Glutamatergic neuron (in vitro differentiated cells): ENCODE measurements around the gene XRCC2. TPM values are rescaled to one million over a fixed set of nuclear protein-coding genes. Genes with fewer than 3 reads are reported as not detected.
A peak's percentile ranks its signal among the peaks of the same experiment; 100 is the strongest.

Experiments used
- DNase-seq: peaks from one replicate; pipeline ENCODE4 v3.0.0; 2022
- H3K27ac Mint-ChIP-seq: one replicate; pipeline ENCODE4 v1.8.0; 2020; ENCODE audit warnings: mild to moderate bottlenecking, mixed read lengths, inconsistent platforms; ENCODE audit not compliant: unreplicated experiment
- H3K27me3 Mint-ChIP-seq: one replicate; pipeline ENCODE4 v1.8.0; 2020; ENCODE audit warnings: mild to moderate bottlenecking, moderate library complexity, mixed read lengths, inconsistent platforms; ENCODE audit not compliant: unreplicated experiment
- H3K36me3 Mint-ChIP-seq: one replicate; pipeline ENCODE4 v1.8.0; 2020; ENCODE audit warnings: mild to moderate bottlenecking, mixed read lengths, inconsistent platforms; ENCODE audit not compliant: unreplicated experiment
- H3K4me1 Mint-ChIP-seq: one replicate; pipeline ENCODE4 v1.8.0; 2020; ENCODE audit warnings: mild to moderate bottlenecking, low read depth, mixed read lengths, inconsistent platforms; ENCODE audit not compliant: unreplicated experiment
- H3K4me3 Mint-ChIP-seq: one replicate; pipeline ENCODE4 v1.8.0; 2020; ENCODE audit warnings: mild to moderate bottlenecking, mixed read lengths, inconsistent platforms; ENCODE audit not compliant: unreplicated experiment
- H3K9me3 Mint-ChIP-seq: one replicate; pipeline ENCODE4 v1.8.0; 2020; ENCODE audit warnings: mild to moderate bottlenecking, moderate library complexity, mixed read lengths, inconsistent platforms; ENCODE audit not compliant: unreplicated experiment
- CTCF ChIP-seq: fragments of 200-600 bp; sonication (generic); IDR thresholded peaks from one replicate; pipeline ENCODE4 v1.5.0; 2021; ENCODE audit not compliant: partially characterized antibody, unreplicated experiment
- total RNA-seq: library from RNA; stranded (reverse); fragmentation: NEBNext Ultra II Directional; extraction: Animal tissue kit (Norgen Biotek cat#: 25700); gene quantifications from one replicate; pipeline ENCODE4 v1.2.1, GENCODE V29; 2021; ENCODE audit not compliant: unreplicated experiment

The XRCC2 gene
- total RNA-seq, 1 donor from 2014 or later = 3.0 TPM

GRCh38 chr7:152669758-152670157 is 6.2 kb downstream of the XRCC2 start:
- TF ChIP-seq CTCF = no peak
- no peak for DNase-seq
- Mint-ChIP-seq H3K27ac (no peak overlapping the region), H3K27me3 (no peaks in the 10 kb centered on the region), H3K9me3 (no peaks in the 10 kb centered on the region), H3K4me1 (no peaks in the 10 kb centered on the region), H3K4me3 (no peak overlapping the region), H3K36me3 (no peaks in the 10 kb centered on the region)

GRCh38 chr7:152668975-152669374 is 7.0 kb downstream of the XRCC2 start:
- no peaks in the 10 kb centered on the region for H3K4me1 Mint-ChIP-seq
- no peaks in the 10 kb centered on the region for H3K36me3 Mint-ChIP-seq
- no peak overlapping the region for H3K4me3 Mint-ChIP-seq
- no peak for TF ChIP-seq CTCF
- no peaks in the 10 kb centered on the region for H3K9me3 Mint-ChIP-seq
- DNase-seq = no peak
- H3K27ac Mint-ChIP-seq = no peak overlapping the region
- H3K27me3 Mint-ChIP-seq = no peaks in the 10 kb centered on the region

- no peak overlapping the region for H3K4me3 Mint-ChIP-seq
- peak overlapping the region; percentile 17 for H3K27ac Mint-ChIP-seq
- no peak for TF ChIP-seq CTCF
- DNase-seq = no peak
- no peaks in the 10 kb centered on the region for H3K27me3 Mint-ChIP-seq
- H3K9me3 Mint-ChIP-seq = no peaks in the 10 kb centered on the region
- no peaks in the 10 kb centered on the region for H3K4me1 Mint-ChIP-seq
- H3K36me3 Mint-ChIP-seq = no peaks in the 10 kb centered on the region
Measured at GRCh38 chr7:152667958-152668357, 8.0 kb downstream of the XRCC2 start.

- Mint-ChIP-seq H3K9me3 (no peaks in the 10 kb centered on the region), H3K36me3 (no peaks in the 10 kb centered on the region), H3K4me3 (no peak overlapping the region), H3K4me1 (peaks cover 1% of the 10 kb centered on the region), H3K27ac (no peak overlapping the region), H3K27me3 (no peaks in the 10 kb centered on the region)
- DNase-seq = no peak
- TF ChIP-seq CTCF = no peak
Measured at GRCh38 chr7:152666078-152666477, 9.9 kb downstream of the XRCC2 start.

- Mint-ChIP-seq H3K27ac (no peak overlapping the region), H3K27me3 (no peaks in the 10 kb centered on the region), H3K9me3 (no peaks in the 10 kb centered on the region), H3K4me3 (no peak overlapping the region), H3K36me3 (no peaks in the 10 kb centered on the region), H3K4me1 (peaks cover 1% of the 10 kb centered on the region)
- TF ChIP-seq CTCF = no peak
- DNase-seq = no peak
Measured at GRCh38 chr7:152664636-152665035, 11.3 kb downstream of the XRCC2 start.
